Keratinocyte (primary cell): ENCODE data around the gene SLC9A3. TPM values are rescaled to one million over a fixed set of nuclear protein-coding genes. Genes with fewer than 3 reads are reported as not detected.

Source experiments
- DNase-seq: peaks from one replicate; pipeline ENCODE4 v3.0.0-alpha.2; 2011; ENCODE audit warnings: low read depth, missing footprints, low spot score
- FAIRE-seq: peaks from 2 replicates; lab custom pipeline; 2011; peaks lifted over from hg19 to GRCh38; lab: Jason Lieb, UNC
- H2AFZ ChIP-seq: 2 replicates; pipeline ENCODE4 v1.6.0; 2012; ENCODE audit warnings: low read length, control low read depth, inconsistent platforms; ENCODE audit not compliant: control insufficient read depth
- H3K27ac ChIP-seq: 2 replicates; pipeline ENCODE4 v1.5.1; 2011; ENCODE audit warnings: low read length; ENCODE audit not compliant: control insufficient read depth, insufficient read depth
- H3K27me3 ChIP-seq: 3 replicates; pipeline ENCODE4 v1.6.0; 2011; ENCODE audit warnings: low read length; ENCODE audit not compliant: control insufficient read depth, insufficient read depth; ENCODE audit errors: extremely low read depth
- H3K36me3 ChIP-seq, 2 experiments: 2 replicates in 1 of 2; 3 replicates in 1 of 2; pipeline ENCODE4 v1.5.1; 2011; ENCODE audit warnings: low read length in 2 of 2, mild to moderate bottlenecking in 1 of 2; ENCODE audit not compliant: control insufficient read depth in 2 of 2, insufficient read depth in 2 of 2; ENCODE audit errors: extremely low read depth in 1 of 2
- H3K4me1 ChIP-seq: 3 replicates; pipeline ENCODE4 v1.5.1; 2011; ENCODE audit warnings: low read length; ENCODE audit not compliant: control insufficient read depth, insufficient read depth; ENCODE audit errors: extremely low read depth
- H3K4me2 ChIP-seq: 3 replicates; pipeline ENCODE4 v1.6.0; 2011; ENCODE audit warnings: low read depth, low read length; ENCODE audit not compliant: control insufficient read depth, insufficient read depth; ENCODE audit errors: extremely low read depth
- H3K4me3 ChIP-seq, 3 experiments: fragments of 200-600 bp in 1 of 3; sonication (generic) in 1 of 3; 2 replicates in 2 of 3; 3 replicates in 1 of 3; pipeline ENCODE4 v1.5.1; 2011 to 2016; ENCODE audit warnings: low read length in 3 of 3, mild to moderate bottlenecking in 3 of 3, control low read depth in 2 of 3, inconsistent platforms in 1 of 3, low read depth in 1 of 3, mixed read lengths in 1 of 3, mixed run types in 1 of 3, moderate library complexity in 1 of 3; ENCODE audit not compliant: control insufficient read depth in 2 of 3, insufficient read depth in 2 of 3; ENCODE audit errors: extremely low read depth in 1 of 3
- H3K79me2 ChIP-seq: 2 replicates; pipeline ENCODE4 v1.6.0; 2012; ENCODE audit warnings: low read length; ENCODE audit not compliant: control insufficient read depth, insufficient read depth
- H3K9ac ChIP-seq: 3 replicates; pipeline ENCODE4 v1.6.0; 2011; ENCODE audit warnings: low read length; ENCODE audit not compliant: control insufficient read depth, insufficient read depth; ENCODE audit errors: extremely low read depth
- H3K9me1 ChIP-seq: 3 replicates; pipeline ENCODE4 v1.6.0; 2011; ENCODE audit warnings: low read length; ENCODE audit not compliant: control insufficient read depth, insufficient read depth; ENCODE audit errors: extremely low read depth
- H3K9me3 ChIP-seq: 2 replicates; pipeline ENCODE4 v1.5.1; 2012; ENCODE audit warnings: low read depth, low read length; ENCODE audit not compliant: control insufficient read depth
- H4K20me1 ChIP-seq: 3 replicates; pipeline ENCODE4 v1.6.0; 2011; ENCODE audit warnings: low read length; ENCODE audit not compliant: control insufficient read depth, insufficient read depth; ENCODE audit errors: extremely low read depth
- EZH2 ChIP-seq: IDR thresholded peaks from one replicate; pipeline ENCODE4 v1.6.1; 2012; ENCODE audit warnings: inconsistent platforms, mild to moderate bottlenecking, low read length, moderate library complexity
- dilution Hi-C: fragments of 300-500 bp; cut with MboI; formaldehyde crosslinking; loops from one replicate; pipeline ENCODE4 v1.7.0; 2020; ENCODE audit warnings: low sequenced_read_pairs; ENCODE audit not compliant: extremely low pct_ligation_motif_present
- polyA plus RNA-seq, 5 experiments: library from polyadenylated mRNA; depleted of rRNA in 3 of 5; stranded (reverse) in 3 of 5; stranded (forward) in 1 of 5; unstranded in 1 of 5; fragments of >200 nt; gene quantifications; 1 replicate in 1 of 5; 2 replicates in 3 of 5; 3 replicates in 1 of 5; pipeline versions ENCODE4 v1.2.1 to v1.2.3, GENCODE V29; 2011 to 2012; ENCODE audit warnings: missing spikeins in 2 of 5, low read depth in 1 of 5, low replicate concordance in 1 of 5
- TF ChIP-seq, protein P1 (sequence below), 3 experiments: IDR thresholded peaks in 1 of 3; conservative IDR thresholded peaks in 1 of 3; optimal IDR thresholded peaks in 1 of 3; 2 replicates in 2 of 3; 3 replicates in 1 of 3; pipeline versions ENCODE3 to v1.5.1; 2011; ENCODE audit warnings: low read length in 3 of 3, mild to moderate bottlenecking in 3 of 3, moderate library complexity in 2 of 3, control low read depth in 1 of 3, inconsistent platforms in 1 of 3; ENCODE audit not compliant: insufficient read depth in 2 of 3; ENCODE audit errors: extremely low read depth in 1 of 3

SLC9A3 gene
- polyA plus RNA-seq, 1 donor (not counting 4 experiments of a cell fraction or from before 2014, with no cell fraction given) = 0.55 TPM

- dilution Hi-C loops = no loop called here
- FAIRE-seq = no peak
- TF ChIP-seq, protein P1, sequence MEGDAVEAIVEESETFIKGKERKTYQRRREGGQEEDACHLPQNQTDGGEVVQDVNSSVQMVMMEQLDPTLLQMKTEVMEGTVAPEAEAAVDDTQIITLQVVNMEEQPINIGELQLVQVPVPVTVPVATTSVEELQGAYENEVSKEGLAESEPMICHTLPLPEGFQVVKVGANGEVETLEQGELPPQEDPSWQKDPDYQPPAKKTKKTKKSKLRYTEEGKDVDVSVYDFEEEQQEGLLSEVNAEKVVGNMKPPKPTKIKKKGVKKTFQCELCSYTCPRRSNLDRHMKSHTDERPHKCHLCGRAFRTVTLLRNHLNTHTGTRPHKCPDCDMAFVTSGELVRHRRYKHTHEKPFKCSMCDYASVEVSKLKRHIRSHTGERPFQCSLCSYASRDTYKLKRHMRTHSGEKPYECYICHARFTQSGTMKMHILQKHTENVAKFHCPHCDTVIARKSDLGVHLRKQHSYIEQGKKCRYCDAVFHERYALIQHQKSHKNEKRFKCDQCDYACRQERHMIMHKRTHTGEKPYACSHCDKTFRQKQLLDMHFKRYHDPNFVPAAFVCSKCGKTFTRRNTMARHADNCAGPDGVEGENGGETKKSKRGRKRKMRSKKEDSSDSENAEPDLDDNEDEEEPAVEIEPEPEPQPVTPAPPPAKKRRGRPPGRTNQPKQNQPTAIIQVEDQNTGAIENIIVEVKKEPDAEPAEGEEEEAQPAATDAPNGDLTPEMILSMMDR (optimal IDR thresholded peaks at IDR 0.05 in 1 of 3, IDR thresholded peaks at IDR 0.05 in 1 of 3, conservative IDR thresholded peaks at IDR 0.05 in 1 of 3; ENCODE audit: extremely low read depth in 1 of 3, insufficient read depth in 2 of 3, low read length in 3 of 3) = no peak
- TF ChIP-seq EZH2 = no peak
- Histone ChIP-seq H3K27ac (no peak overlapping the region), H3K9me3 (no peaks in the 10 kb centered on the region), H4K20me1 (no peaks in the 10 kb centered on the region), H3K4me3 (no peak overlapping the region), H3K4me1 (no peaks in the 10 kb centered on the region), H3K36me3 (no peaks in the 10 kb centered on the region), H3K27me3 (peaks cover 78% of the 10 kb centered on the region), H3K9ac (no peak overlapping the region), H3K79me2 (no peaks in the 10 kb centered on the region), H3K4me2 (no peak overlapping the region), H2AFZ (no peak overlapping the region), H3K9me1 (no peaks in the 10 kb centered on the region)
- no peak for DNase-seq
These were observed 3.7 kb upstream of the SLC9A3 start for GRCh38 chr5:527646-528628.

- H2AFZ ChIP-seq = no peak overlapping the region
- no peaks in the 10 kb centered on the region for H3K9me1 ChIP-seq
- H3K4me1 ChIP-seq = no peaks in the 10 kb centered on the region
- H3K79me2 ChIP-seq = no peaks in the 10 kb centered on the region
- H3K4me2 ChIP-seq = no peak overlapping the region
- H4K20me1 ChIP-seq = no peaks in the 10 kb centered on the region
- DNase-seq (no peak), FAIRE-seq (no peak)
- H3K27me3 ChIP-seq = peaks cover 85% of the 10 kb centered on the region
- dilution Hi-C loops = no loop called here
- no peaks in the 10 kb centered on the region for H3K9me3 ChIP-seq
- H3K36me3 ChIP-seq = no peaks in the 10 kb centered on the region
- H3K4me3 ChIP-seq = no peak overlapping the region
- no peak overlapping the region for H3K27ac ChIP-seq
- H3K9ac ChIP-seq = no peak overlapping the region
- TF ChIP-seq, protein P1 (optimal IDR thresholded peaks at IDR 0.05 in 1 of 3, IDR thresholded peaks at IDR 0.05 in 1 of 3, conservative IDR thresholded peaks at IDR 0.05 in 1 of 3; ENCODE audit: extremely low read depth in 1 of 3, insufficient read depth in 2 of 3, low read length in 3 of 3) = no peak
- TF ChIP-seq EZH2 = no peak
These were observed 2.3 kb upstream of the SLC9A3 start for GRCh38 chr5:526456-527088.
